Measurements from ENCODE around the gene BEX2. TPM values are rescaled to one million over a fixed set of nuclear protein-coding genes. Genes with fewer than 3 reads are reported as not detected.

The BEX2 gene
- total RNA-seq, 1 donor from 2014 or later, result 16.5 TPM

Other genes with a start within 250 kb of the BEX2 start
- 2.4 TPM for gene BEX1, start 246.8 kb downstream of the BEX2 start, total RNA-seq
- gene NXF3, start 217.8 kb downstream of the BEX2 start, total RNA-seq, result 1.9 TPM
- 51.2 TPM for gene BEX4, start 95.9 kb downstream of the BEX2 start, total RNA-seq
- 54.7 TPM for gene TCEAL8, start 55.8 kb downstream of the BEX2 start, total RNA-seq
- gene TCEAL5, start 34.2 kb downstream of the BEX2 start, total RNA-seq, result 1.1 TPM
- gene TCEAL7, start 19.2 kb upstream of the BEX2 start, total RNA-seq, result 7.9 TPM
- gene TCEAL9, start 45.5 kb upstream of the BEX2 start, total RNA-seq, result 52.1 TPM
- 111 TPM for gene BEX3, start 65.5 kb upstream of the BEX2 start, total RNA-seq
- gene RAB40A, start 208.5 kb upstream of the BEX2 start, total RNA-seq, result 2.8 TPM

All from ureter (tissue), 1 donor.